ENCODE data around the gene IL37.
"Not testable (repeated sequence)": the region's sequence is repeated elsewhere in the genome, so short reads cannot be mapped to it uniquely, and the experiment has no call there.

Gene IL37

GRCh38 chr2:112923967-112924338 lies 13.0 kb downstream of the IL37 start:
- no peak for DNase-seq

DNA sequence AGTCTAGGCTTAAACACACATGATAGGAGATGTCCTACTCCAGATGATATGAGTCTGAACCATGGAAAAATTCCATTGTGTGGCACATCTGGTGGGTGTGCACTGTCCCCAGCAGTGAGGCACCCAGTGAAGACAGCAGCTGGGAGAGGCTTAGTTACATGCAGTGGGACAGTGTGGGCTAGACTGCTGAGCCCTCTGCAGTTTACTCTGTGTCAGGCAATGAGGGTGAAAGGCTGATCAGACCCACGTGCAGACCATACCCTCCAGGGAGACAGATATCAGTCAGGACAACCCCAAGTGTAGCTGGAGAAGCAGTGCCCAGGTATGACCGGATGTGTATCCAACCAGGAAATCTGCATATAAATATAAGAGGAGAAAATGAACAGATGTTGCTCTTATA lies 13.4 kb downstream of the IL37 start:
- no peak for DNase-seq

- no peak for DNase-seq
Measured at GRCh38 chr2:112924821-112925220, 13.9 kb downstream of the IL37 start.

DNA sequence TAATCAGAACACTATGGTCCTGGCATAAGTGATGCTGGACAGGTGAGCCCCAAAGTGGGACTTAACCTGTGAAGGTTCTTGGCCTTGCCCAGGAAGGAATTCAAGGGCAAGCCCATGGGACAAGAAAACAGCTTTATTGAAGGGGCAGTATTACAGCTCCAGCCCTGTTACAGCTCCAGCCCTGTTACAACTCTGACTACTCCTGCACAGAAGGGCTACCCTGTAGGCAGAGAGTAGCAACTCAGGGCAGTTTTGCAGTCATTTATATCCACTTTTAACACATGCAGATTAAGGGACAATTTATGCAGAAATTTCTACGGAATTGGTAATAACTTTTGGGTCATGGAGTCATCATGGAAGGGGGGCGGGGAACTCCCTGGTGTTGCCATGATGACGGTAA lies 15.7 kb downstream of the IL37 start:
- no peak for DNase-seq

DNA sequence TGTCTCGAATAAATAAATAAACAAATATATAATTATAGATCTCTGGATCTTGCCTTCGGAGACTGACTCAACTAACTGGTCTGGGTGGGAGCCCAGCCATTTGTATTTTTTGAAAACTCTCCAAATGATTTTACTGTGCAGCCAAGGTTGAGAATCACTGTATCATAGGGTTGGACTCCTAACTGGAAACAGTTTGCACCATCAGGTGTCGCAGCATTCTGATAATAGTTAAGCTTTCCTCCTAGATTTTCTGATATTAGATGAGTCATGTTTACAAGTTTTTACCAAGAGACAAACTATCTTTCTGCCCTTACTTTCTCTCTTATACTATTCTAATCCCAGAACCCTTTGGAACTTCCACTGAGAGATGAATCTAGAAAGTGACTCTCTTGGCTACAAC lies 16.8 kb downstream of the IL37 start:
- DNase-seq: no peak

- DNase-seq: no peak
Measured at GRCh38 chr2:112933261-112933660, 22.3 kb downstream of the IL37 start.

DNA sequence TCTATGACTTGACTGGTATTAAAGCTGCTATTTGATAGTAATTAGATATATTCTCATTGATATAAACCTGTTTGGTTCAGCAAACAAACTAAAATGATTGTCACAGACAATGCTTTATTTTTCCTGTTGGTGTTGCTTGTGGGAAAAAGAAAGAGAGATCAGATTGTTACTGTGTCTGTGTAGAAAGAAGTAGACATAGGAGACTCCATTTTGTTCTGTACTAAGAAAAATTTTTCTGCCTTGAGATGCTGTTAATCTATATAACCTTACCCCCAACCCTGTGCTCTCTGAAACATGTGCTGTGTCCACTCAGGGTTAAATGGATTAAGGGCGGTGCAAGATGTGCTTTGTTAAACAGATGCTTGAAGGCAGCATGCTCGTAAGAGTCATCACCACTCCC lies 23.2 kb downstream of the IL37 start:
- DNase-seq: not testable (repeated sequence)

- no peak for DNase-seq
Measured at GRCh38 chr2:112936927-112937232, 25.9 kb downstream of the IL37 start.

DNA sequence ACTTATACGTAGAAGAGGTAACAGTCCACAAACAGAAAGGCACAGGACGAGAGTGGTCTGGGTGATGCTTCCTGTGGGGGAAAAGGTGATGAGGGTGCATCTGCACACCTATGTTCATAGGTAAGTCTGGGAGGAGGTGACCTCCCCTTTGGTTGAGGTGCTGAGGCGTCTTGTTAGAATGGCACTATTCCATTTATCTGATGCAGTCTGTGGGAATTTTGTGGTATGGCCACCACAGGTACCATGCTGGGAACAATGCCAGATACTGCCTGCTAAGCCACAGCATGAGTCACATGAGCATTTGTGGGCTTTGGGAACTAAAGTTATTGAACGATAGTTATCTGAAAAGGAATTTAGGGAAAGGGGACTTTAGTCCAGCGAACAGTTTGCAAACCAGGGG lies 27.9 kb downstream of the IL37 start:
- DNase-seq: peak; percentile 11

DNA sequence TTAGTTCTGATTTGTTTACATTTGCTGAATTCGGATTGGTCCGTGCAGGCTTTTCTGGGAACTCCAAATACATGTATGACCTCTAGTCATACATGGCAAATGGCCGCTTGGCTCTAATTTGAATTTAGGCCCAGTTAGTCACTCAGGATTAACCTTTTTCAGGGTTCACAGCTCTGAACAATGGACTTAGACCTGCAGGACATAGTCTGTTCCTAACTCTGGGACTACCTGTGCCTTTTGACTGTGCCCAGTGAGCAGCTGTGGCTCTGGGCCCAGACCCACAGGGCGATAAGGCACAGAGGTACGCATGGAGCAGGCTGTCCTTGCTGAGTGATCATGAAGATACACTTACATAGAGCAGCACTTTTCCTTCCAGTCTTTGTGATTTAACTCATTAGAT lies 28.5 kb downstream of the IL37 start:
- no peak for DNase-seq

- no peak for DNase-seq
Measured at GRCh38 chr2:112940859-112941625, 30.1 kb downstream of the IL37 start.

GRCh38 chr2:112941753-112942653 lies 31.0 kb downstream of the IL37 start:
- DNase-seq: peak; percentile 79

DNA sequence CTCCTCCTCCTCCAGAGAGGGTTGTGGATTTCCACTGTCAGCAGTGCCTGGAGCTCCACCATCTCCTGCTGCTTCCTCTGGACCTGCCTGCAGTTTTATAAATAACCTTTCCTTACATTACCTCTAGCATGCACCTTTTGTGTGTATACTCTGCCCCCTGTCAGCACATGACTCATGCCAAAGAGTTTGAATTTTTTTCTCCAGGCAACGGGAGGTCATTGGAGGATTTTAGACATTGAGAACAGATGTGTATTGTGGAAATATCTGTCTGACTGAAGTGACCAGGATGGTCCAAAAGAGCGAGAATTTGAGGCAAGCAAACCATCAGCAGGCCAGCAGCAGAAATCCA lies 31.7 kb downstream of the IL37 start:
- DNase-seq: no peak

GRCh38 chr2:112944971-112945370 lies 34.0 kb downstream of the IL37 start:
- DNase-seq: no peak

- no peak for DNase-seq
Measured at GRCh38 chr2:112946086-112946485, 35.1 kb downstream of the IL37 start.

- no peak for DNase-seq
Measured at GRCh38 chr2:112947374-112947773, 36.4 kb downstream of the IL37 start.

- DNase-seq: no peak
Measured at GRCh38 chr2:112949456-112949855, 38.5 kb downstream of the IL37 start.

DNA sequence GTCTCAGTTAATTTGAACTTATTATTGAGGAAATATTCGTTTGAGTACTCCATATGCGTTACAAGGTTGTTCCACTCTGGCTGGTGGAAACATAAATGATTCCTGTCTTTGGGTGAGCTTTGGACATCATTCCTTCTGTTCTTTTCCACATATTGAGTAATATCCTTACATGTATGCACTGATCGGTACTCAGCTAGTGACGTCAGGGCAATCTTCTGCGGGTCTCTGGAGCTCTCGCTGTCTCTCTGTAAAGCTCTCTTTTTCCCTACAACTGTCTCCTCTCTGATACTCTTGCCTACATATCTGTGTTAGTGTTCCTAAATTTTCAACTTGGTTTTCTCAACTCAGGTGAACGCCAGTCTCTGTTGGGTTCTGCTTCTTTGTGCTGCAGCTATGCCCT lies 43.4 kb downstream of the IL37 start:
- no peak for DNase-seq

- DNase-seq: no peak
Measured at GRCh38 chr2:112957511-112957910, 46.5 kb downstream of the IL37 start.

DNA sequence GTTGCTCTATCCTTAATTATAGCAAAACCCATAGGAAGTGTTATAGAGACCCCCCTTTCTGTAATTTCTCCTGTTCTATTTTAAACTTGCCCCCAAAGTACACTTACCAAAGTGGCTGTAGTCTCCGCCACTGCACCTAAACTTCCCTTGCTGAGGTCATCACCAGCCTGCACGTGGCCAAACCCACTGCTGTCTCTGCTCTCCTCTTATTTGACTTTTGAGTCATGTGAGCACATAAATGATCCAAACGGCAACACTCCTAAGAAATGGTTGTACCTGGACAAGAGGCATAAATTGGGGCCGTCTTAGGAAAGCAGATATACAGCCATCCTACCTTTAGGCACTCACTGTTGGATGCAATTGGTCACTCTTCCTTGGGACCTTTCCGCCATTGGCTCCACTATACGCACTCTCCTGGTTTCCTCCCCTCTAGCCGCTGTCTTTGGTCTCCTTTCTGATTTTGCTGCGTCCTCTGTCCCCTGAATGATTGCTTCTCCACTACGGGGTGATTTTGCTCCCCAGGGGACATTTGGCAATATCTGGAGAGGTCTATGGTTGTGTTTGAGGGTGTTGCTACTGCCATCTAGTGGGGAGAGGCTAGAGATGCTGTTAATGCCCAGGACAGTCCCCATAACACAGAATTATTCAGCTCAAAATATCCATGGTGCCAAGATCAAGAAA lies 47.6 kb downstream of the IL37 start:
- peak; percentile 77 for DNase-seq

GRCh38 chr2:112959109-112959812 lies 48.3 kb downstream of the IL37 start:
- DNase-seq: peak; percentile 39

- no peak for DNase-seq
Measured at GRCh38 chr2:112960230-112960825, 49.4 kb downstream of the IL37 start.
